ENCODE data around the gene NGEF. TPM values are rescaled to one million over a fixed set of nuclear protein-coding genes. Genes with fewer than 3 reads are reported as not detected.

NGEF gene
- total RNA-seq, 1 donor from 2014 or later = 4.3 TPM

DNA sequence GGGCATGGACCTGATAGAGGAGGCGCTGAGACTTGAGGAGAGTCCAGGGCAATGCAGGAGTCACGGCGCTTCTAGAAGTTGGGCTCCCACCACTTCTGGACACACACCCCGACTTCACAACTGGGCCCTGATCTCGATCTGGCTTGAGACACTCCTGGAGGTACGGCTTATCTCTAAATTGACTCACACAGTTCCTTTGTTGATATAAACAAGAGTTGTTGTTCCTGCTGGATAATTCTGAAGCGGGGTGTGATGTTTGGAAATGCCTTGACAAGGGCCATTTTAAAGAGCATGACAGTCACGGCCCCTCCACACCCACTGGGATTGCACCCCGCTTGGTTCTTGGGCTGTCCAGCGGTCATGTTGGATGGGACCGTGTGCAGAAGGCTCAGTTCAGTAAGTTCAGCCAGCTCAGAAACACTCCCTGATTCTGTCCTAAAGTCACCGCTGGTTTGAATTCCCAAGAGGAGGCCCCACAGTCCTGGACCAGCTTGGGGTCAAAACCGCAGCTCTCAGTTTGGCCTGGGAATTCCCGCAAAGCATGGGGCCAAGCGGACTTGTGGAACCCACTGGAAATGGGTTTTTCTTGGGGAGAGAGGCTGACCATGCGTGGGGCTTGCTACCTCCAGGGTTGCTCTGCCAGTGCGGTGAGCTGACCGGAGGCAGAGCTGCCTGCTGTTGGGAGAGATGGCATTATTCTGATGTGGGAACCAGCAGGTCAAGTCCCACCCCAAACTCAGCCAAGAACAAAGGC is 10.1 kb upstream of the NGEF start:
- DNase-seq (ENCODE audit: low spot score) = no peak
- no peaks in the 10 kb centered on the region for H3K9me3 Mint-ChIP-seq
- H3K79me2 ChIP-seq (ENCODE audit: low read depth) = no peaks in the 10 kb centered on the region
- H3K4me2 ChIP-seq = no peak overlapping the region
- TF ChIP-seq CTCF (IDR thresholded peaks at IDR 0.05) = no peak
- TF ChIP-seq EZH2phosphoT487 (IDR thresholded peaks at IDR 0.05) = no peak
- H3K9me3 ChIP-seq (ENCODE audit: low read depth) = no peaks in the 10 kb centered on the region
- H3K36me3 Mint-ChIP-seq = no peaks in the 10 kb centered on the region
- H3K27me3 ChIP-seq = no peaks in the 10 kb centered on the region
- H3K27ac ChIP-seq = no peak overlapping the region
- H3K9ac ChIP-seq = no peak overlapping the region
- no peak overlapping the region for H3K4me3 Mint-ChIP-seq
- H3K4me3 ChIP-seq = no peak overlapping the region
- H3K27me3 Mint-ChIP-seq (ENCODE audit: insufficient read depth, low read depth) = peaks cover 4% of the 10 kb centered on the region
- no peaks in the 10 kb centered on the region for H4K20me1 ChIP-seq (ENCODE audit: low read depth)
- H3K4me1 Mint-ChIP-seq = no peaks in the 10 kb centered on the region
- H3K4me1 ChIP-seq = no peaks in the 10 kb centered on the region
- H3F3A ChIP-seq (ENCODE audit: low read depth) = no peaks in the 10 kb centered on the region
- H2AFZ ChIP-seq (replicated peaks) = no peak overlapping the region
- H3K27ac Mint-ChIP-seq = no peak overlapping the region
- no peaks in the 10 kb centered on the region for H3K36me3 ChIP-seq

DNA sequence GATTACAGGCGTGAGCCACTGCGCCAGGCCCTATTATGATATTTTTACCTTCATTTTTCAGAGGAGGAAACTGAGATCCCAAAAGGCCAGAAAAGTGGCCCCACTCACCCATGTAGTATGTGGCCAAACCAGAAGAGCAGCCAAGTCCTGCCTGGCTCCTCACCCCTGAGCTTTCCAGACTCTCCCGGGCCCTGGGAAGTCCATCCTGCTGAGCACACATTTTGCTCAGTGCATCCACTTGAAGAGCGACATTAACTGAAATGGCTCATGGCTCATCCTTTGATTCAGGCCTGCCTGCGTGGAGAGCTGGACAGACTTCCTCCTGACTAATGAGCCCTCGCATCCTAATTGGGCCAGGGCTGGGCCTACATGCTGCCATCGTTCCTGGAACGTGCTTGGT is 9.5 kb upstream of the NGEF start:
- Histone ChIP-seq H3K4me2 (no peak overlapping the region), H2AFZ (replicated peaks) (no peak overlapping the region), H3K9ac (no peak overlapping the region), H3K36me3 (no peaks in the 10 kb centered on the region), H3K4me3 (no peak overlapping the region), H3K79me2 (ENCODE audit: low read depth) (no peaks in the 10 kb centered on the region), H3K27ac (no peak overlapping the region), H3K9me3 (ENCODE audit: low read depth) (no peaks in the 10 kb centered on the region), H4K20me1 (ENCODE audit: low read depth) (no peaks in the 10 kb centered on the region), H3F3A (ENCODE audit: low read depth) (no peaks in the 10 kb centered on the region), H3K4me1 (no peaks in the 10 kb centered on the region), H3K27me3 (no peaks in the 10 kb centered on the region)
- no peaks in the 10 kb centered on the region for H3K36me3 Mint-ChIP-seq
- peaks cover 4% of the 10 kb centered on the region for H3K27me3 Mint-ChIP-seq (ENCODE audit: insufficient read depth, low read depth)
- H3K4me1 Mint-ChIP-seq = no peaks in the 10 kb centered on the region
- no peak overlapping the region for H3K27ac Mint-ChIP-seq
- no peak for TF ChIP-seq EZH2phosphoT487 (IDR thresholded peaks at IDR 0.05)
- TF ChIP-seq EZH2 (IDR thresholded peaks at IDR 0.05) = no peak
- no peak for TF ChIP-seq CTCF (IDR thresholded peaks at IDR 0.05)
- no peak for DNase-seq (ENCODE audit: low spot score)
- no peak overlapping the region for H3K4me3 Mint-ChIP-seq
- peaks cover under 1% of the 10 kb centered on the region for H3K9me3 Mint-ChIP-seq

- no peak for DNase-seq (ENCODE audit: low spot score)
- Histone ChIP-seq H3K27ac (no peak overlapping the region), H4K20me1 (ENCODE audit: low read depth) (no peaks in the 10 kb centered on the region), H3F3A (ENCODE audit: low read depth) (no peaks in the 10 kb centered on the region), H3K4me1 (no peaks in the 10 kb centered on the region), H3K79me2 (ENCODE audit: low read depth) (no peaks in the 10 kb centered on the region), H3K9ac (no peak overlapping the region), H3K36me3 (no peaks in the 10 kb centered on the region), H3K4me3 (no peak overlapping the region), H3K4me2 (no peak overlapping the region), H3K27me3 (no peaks in the 10 kb centered on the region), H2AFZ (replicated peaks) (no peak overlapping the region), H3K9me3 (ENCODE audit: low read depth) (no peaks in the 10 kb centered on the region)
- Mint-ChIP-seq H3K27ac (no peak overlapping the region), H3K36me3 (no peaks in the 10 kb centered on the region), H3K27me3 (ENCODE audit: insufficient read depth, low read depth) (peaks cover 4% of the 10 kb centered on the region), H3K4me1 (no peaks in the 10 kb centered on the region), H3K9me3 (peaks cover 2% of the 10 kb centered on the region), H3K4me3 (no peak overlapping the region)
- TF ChIP-seq EZH2phosphoT487 (IDR thresholded peaks at IDR 0.05) (no peak), EZH2 (IDR thresholded peaks at IDR 0.05) (no peak), CTCF (IDR thresholded peaks at IDR 0.05) (no peak)
Measured at GRCh38 chr2:233021771-233022170, 8.7 kb upstream of the NGEF start.

Data from neural progenitor cell (in vitro differentiated cells).